OCI-LY1 (cell line): ENCODE results near the gene ARMC3.

Experiments
- H2AFZ ChIP-seq: fragments of 200-600 bp; sonication (generic), shearing (Covaris generic); 2 replicates; pipeline ENCODE4 v1.6.0; 2014; ENCODE audit warnings: antibody characterized with exemption, mild to moderate bottlenecking, low read length
- H3F3A ChIP-seq: fragments of 200-600 bp; sonication (generic), shearing (Covaris generic); 2 replicates; pipeline ENCODE4 v1.6.0; 2014; ENCODE audit warnings: mild to moderate bottlenecking, antibody characterized with exemption, low read length, moderate library complexity; ENCODE audit not compliant: insufficient read depth
- H3K27ac ChIP-seq: fragments of 200-600 bp; sonication (generic); 2 replicates; pipeline ENCODE4 v1.5.1; 2014; ENCODE audit warnings: low read length, mixed run types, mild to moderate bottlenecking, low read depth; ENCODE audit not compliant: poor library complexity, severe bottlenecking
- H3K27me3 ChIP-seq: fragments of 200-600 bp; sonication (generic); 2 replicates; pipeline ENCODE4 v1.6.0; 2014; ENCODE audit warnings: antibody characterized with exemption, mild to moderate bottlenecking, low read length, moderate library complexity; ENCODE audit not compliant: insufficient read depth
- H3K36me3 ChIP-seq: fragments of 200-600 bp; sonication (generic); 2 replicates; pipeline ENCODE4 v1.6.1; 2014; ENCODE audit warnings: mild to moderate bottlenecking, antibody characterized with exemption, low read length, moderate library complexity, mixed read lengths; ENCODE audit not compliant: insufficient read depth
- H3K4me1 ChIP-seq: fragments of 200-600 bp; sonication (generic); 2 replicates; pipeline ENCODE4 v1.5.1; 2014; ENCODE audit warnings: mild to moderate bottlenecking, low read length, moderate library complexity; ENCODE audit not compliant: insufficient read depth, severe bottlenecking
- H3K4me2 ChIP-seq: fragments of 200-600 bp; sonication (generic), shearing (Covaris generic); 2 replicates; pipeline ENCODE4 v1.6.1; 2014; ENCODE audit warnings: low read length
- H3K4me3 ChIP-seq: fragments of 200-600 bp; sonication (generic); 2 replicates; pipeline ENCODE4 v1.5.1; 2014; ENCODE audit warnings: low read length, low read depth, mild to moderate bottlenecking, mixed read lengths; ENCODE audit not compliant: poor library complexity, severe bottlenecking
- H3K79me2 ChIP-seq: fragments of 200-600 bp; shearing (Covaris generic); 2 replicates; pipeline ENCODE4 v1.6.1; 2016; ENCODE audit warnings: mixed run types, low read length, mixed read lengths; ENCODE audit not compliant: insufficient read depth
- H3K9ac ChIP-seq: fragments of 200-600 bp; sonication (generic), shearing (Covaris generic); 2 replicates; pipeline ENCODE4 v1.6.1; 2014; ENCODE audit warnings: mild to moderate bottlenecking, low read length, mixed read lengths
- H3K9me2 ChIP-seq: fragments of 200-600 bp; sonication (generic), shearing (Covaris generic); 2 replicates; pipeline ENCODE4 v1.6.1; 2014; ENCODE audit warnings: low read depth, mild to moderate bottlenecking, low read length, mixed read lengths
- H3K9me3 ChIP-seq: fragments of 200-600 bp; shearing (Covaris generic); 2 replicates; pipeline ENCODE4 v1.6.1; 2014; ENCODE audit warnings: low read length, mixed read lengths
- H4K20me1 ChIP-seq: fragments of 200-600 bp; sonication (generic), shearing (Covaris generic); 2 replicates; pipeline ENCODE4 v1.6.0; 2016; ENCODE audit warnings: mild to moderate bottlenecking, low read length; ENCODE audit not compliant: insufficient read depth
- EZH2 ChIP-seq: fragments of 200-600 bp; sonication (generic), shearing (Covaris generic); IDR thresholded peaks from 2 replicates; pipeline ENCODE4 v1.8.0; 2017; ENCODE audit warnings: borderline replicate concordance, mixed run types, mild to moderate bottlenecking, antibody characterized with exemption, low read length, moderate library complexity, mixed read lengths
- TF ChIP-seq, protein P1 (sequence below): fragments of 200-600 bp; sonication (generic), shearing (Covaris generic); IDR thresholded peaks from 2 replicates; pipeline ENCODE4 v1.5.1; 2017; ENCODE audit warnings: mild to moderate bottlenecking, antibody characterized with exemption, low read length, moderate library complexity, mixed read lengths

Gene ARMC3

DNA sequence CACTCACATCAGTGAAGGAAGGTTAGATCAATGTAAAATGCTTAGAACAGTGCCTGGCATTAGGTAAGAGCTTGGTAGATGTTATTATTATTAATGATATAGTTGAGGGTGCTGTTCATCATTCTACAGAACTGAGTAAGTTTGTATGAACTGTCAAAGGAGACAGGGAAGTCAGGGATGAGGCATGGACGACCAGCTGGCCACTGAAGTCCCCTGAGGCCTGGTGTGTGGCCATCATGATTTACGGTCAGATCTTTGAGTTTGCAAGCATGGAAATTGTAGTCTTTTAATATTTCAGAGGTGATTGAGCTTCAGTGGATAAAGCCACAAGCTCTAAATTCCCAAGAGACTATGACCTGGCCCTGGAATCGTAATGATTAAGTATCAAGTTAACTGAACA lies 6.9 kb downstream of the ARMC3 start:
- Histone ChIP-seq H3K4me2 (no peak overlapping the region), H3K4me3 (no peak overlapping the region), H3K79me2 (no peaks in the 10 kb centered on the region)

DNA sequence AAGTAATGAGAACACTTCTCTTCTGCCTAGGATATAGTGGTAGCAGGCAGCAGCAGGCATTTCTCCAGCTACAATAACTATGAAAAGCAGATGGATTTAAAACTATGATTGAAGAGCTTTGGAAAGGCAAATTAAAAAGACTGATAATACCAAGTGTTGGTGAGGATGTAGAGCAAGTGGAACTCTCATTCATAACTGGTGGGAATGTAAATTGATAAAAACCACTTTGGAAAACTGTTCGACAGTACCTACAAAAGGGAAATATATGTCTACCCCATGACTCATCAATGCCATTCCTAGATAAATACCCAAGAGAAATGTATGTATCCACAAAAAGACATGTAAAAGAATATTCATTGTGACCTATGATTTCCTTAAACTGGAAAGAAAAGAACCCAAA lies 14.6 kb downstream of the ARMC3 start:
- H2AFZ ChIP-seq: no peak overlapping the region
- no peak overlapping the region for H3K4me2 ChIP-seq
- H3K9ac ChIP-seq: no peak overlapping the region
- no peaks in the 10 kb centered on the region for H3K9me2 ChIP-seq
- TF ChIP-seq, protein P1, sequence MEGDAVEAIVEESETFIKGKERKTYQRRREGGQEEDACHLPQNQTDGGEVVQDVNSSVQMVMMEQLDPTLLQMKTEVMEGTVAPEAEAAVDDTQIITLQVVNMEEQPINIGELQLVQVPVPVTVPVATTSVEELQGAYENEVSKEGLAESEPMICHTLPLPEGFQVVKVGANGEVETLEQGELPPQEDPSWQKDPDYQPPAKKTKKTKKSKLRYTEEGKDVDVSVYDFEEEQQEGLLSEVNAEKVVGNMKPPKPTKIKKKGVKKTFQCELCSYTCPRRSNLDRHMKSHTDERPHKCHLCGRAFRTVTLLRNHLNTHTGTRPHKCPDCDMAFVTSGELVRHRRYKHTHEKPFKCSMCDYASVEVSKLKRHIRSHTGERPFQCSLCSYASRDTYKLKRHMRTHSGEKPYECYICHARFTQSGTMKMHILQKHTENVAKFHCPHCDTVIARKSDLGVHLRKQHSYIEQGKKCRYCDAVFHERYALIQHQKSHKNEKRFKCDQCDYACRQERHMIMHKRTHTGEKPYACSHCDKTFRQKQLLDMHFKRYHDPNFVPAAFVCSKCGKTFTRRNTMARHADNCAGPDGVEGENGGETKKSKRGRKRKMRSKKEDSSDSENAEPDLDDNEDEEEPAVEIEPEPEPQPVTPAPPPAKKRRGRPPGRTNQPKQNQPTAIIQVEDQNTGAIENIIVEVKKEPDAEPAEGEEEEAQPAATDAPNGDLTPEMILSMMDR: no peak
- no peak for TF ChIP-seq EZH2
- H3K9me3 ChIP-seq: no peaks in the 10 kb centered on the region
- no peaks in the 10 kb centered on the region for H3K4me1 ChIP-seq
- no peaks in the 10 kb centered on the region for H3K27me3 ChIP-seq
- no peak overlapping the region for H3K27ac ChIP-seq
- no peak overlapping the region for H3K4me3 ChIP-seq
- H3K79me2 ChIP-seq: no peaks in the 10 kb centered on the region
- no peaks in the 10 kb centered on the region for H4K20me1 ChIP-seq
- no peaks in the 10 kb centered on the region for H3F3A ChIP-seq
- H3K36me3 ChIP-seq: no peaks in the 10 kb centered on the region

More for the DNA sequence above, 6.9 kb downstream of the ARMC3 start:
- Histone ChIP-seq H4K20me1 (no peaks in the 10 kb centered on the region), H3K9me2 (no peaks in the 10 kb centered on the region), H2AFZ (no peak overlapping the region), H3K9me3 (no peaks in the 10 kb centered on the region), H3K9ac (no peak overlapping the region), H3F3A (no peaks in the 10 kb centered on the region), H3K27me3 (no peaks in the 10 kb centered on the region), H3K36me3 (no peaks in the 10 kb centered on the region), H3K27ac (no peak overlapping the region), H3K4me1 (no peaks in the 10 kb centered on the region)
- TF ChIP-seq EZH2: no peak
- TF ChIP-seq, protein P1: no peak

DNA sequence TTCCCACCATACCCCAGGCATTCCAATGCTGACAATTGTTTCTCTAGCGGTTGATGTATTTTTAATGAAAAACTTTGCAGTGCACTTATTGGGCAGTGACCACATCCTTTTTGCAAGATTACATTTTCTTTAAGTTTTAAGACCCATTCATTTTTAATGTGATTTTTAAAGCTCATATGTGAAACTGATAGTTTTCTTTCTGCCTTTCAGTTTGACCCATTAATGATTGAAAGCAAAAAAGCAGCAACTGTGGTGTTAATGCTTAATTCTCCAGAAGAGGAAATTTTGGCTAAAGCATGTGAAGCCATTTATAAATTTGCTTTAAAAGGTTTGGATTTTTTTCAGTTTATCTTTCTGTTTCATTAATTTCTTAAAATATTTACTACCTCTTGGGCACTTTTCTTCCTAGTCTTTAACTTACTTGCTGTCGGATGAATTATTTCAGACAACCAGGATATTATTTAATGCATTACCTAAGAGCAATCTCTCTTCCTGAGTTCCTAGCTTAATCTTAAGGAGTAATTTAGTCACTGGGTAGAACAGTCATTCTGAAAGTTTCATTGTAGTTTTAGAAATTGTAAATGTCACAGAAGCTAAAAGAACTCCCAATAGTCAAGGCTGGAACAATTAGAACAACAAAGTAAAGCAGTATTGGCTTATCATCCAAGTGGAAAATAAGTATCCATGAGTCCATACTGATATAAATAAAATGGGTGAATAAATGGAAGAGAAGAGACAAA lies 18.3 kb downstream of the ARMC3 start:
- Histone ChIP-seq H3K4me3 (no peak overlapping the region), H3K4me1 (no peaks in the 10 kb centered on the region), H3K9ac (no peak overlapping the region), H3K79me2 (no peaks in the 10 kb centered on the region), H4K20me1 (no peaks in the 10 kb centered on the region), H3K9me2 (no peaks in the 10 kb centered on the region), H3K9me3 (no peaks in the 10 kb centered on the region), H3K4me2 (no peak overlapping the region), H3K27me3 (no peaks in the 10 kb centered on the region), H2AFZ (no peak overlapping the region), H3K36me3 (no peaks in the 10 kb centered on the region), H3K27ac (no peak overlapping the region), H3F3A (no peaks in the 10 kb centered on the region)
- TF ChIP-seq, protein P1: no peak
- TF ChIP-seq EZH2: no peak
